IPS-11a (cell line): ENCODE measurements around the gene AHNAK.

ENCODE experiments used
- H3K4me3 ChIP-seq: one replicate; pipeline ENCODE4 v1.5.1; 2013; ENCODE audit warnings: low read depth, low read length, control low read depth

The AHNAK gene

GRCh38 chr11:62498031-62498430, 48.6 kb downstream of the AHNAK start:
- no peak overlapping the region for H3K4me3 ChIP-seq

GRCh38 chr11:62497132-62497801, 49.3 kb downstream of the AHNAK start:
- no peak overlapping the region for H3K4me3 ChIP-seq

- H3K4me3 ChIP-seq, result no peak overlapping the region
These were observed 49.9 kb downstream of the AHNAK start for GRCh38 chr11:62496676-62497075.

- no peak overlapping the region for H3K4me3 ChIP-seq
These were observed 52.4 kb downstream of the AHNAK start for GRCh38 chr11:62494246-62494645.

GRCh38 chr11:62493801-62494200, 52.8 kb downstream of the AHNAK start:
- no peak overlapping the region for H3K4me3 ChIP-seq

GRCh38 chr11:62492586-62492985, 54.0 kb downstream of the AHNAK start:
- no peak overlapping the region for H3K4me3 ChIP-seq

GRCh38 chr11:62491571-62492329, 54.9 kb downstream of the AHNAK start:
- no peak overlapping the region for H3K4me3 ChIP-seq

- no peak overlapping the region for H3K4me3 ChIP-seq
These were observed 57.4 kb downstream of the AHNAK start for GRCh38 chr11:62489204-62489603.

GRCh38 chr11:62487738-62488551, 58.7 kb downstream of the AHNAK start:
- no peak overlapping the region for H3K4me3 ChIP-seq

- no peak overlapping the region for H3K4me3 ChIP-seq
These were observed 59.5 kb downstream of the AHNAK start for GRCh38 chr11:62487136-62487535.

GRCh38 chr11:62484352-62484751, 62.3 kb downstream of the AHNAK start:
- no peak overlapping the region for H3K4me3 ChIP-seq

GRCh38 chr11:62482753-62483152, 63.9 kb downstream of the AHNAK start:
- no peak overlapping the region for H3K4me3 ChIP-seq

GRCh38 chr11:62479631-62480201, 66.9 kb downstream of the AHNAK start:
- H3K4me3 ChIP-seq, result no peak overlapping the region

GRCh38 chr11:62477927-62478326, 68.7 kb downstream of the AHNAK start:
- no peak overlapping the region for H3K4me3 ChIP-seq

- no peak overlapping the region for H3K4me3 ChIP-seq
These were observed 74.3 kb downstream of the AHNAK start for GRCh38 chr11:62472063-62472884.

GRCh38 chr11:62471603-62472002, 75.0 kb downstream of the AHNAK start:
- no peak overlapping the region for H3K4me3 ChIP-seq

GRCh38 chr11:62468577-62468976, 78.0 kb downstream of the AHNAK start:
- no peak overlapping the region for H3K4me3 ChIP-seq

- no peak overlapping the region for H3K4me3 ChIP-seq
These were observed 80.2 kb downstream of the AHNAK start for GRCh38 chr11:62466444-62466843.

- H3K4me3 ChIP-seq, result no peak overlapping the region
These were observed 82.0 kb downstream of the AHNAK start for GRCh38 chr11:62464655-62465054.

- H3K4me3 ChIP-seq, result no peak overlapping the region
These were observed 83.5 kb downstream of the AHNAK start for GRCh38 chr11:62463121-62463542.
